ENCODE data around the gene RRAGD. TPM values are rescaled to one million over a fixed set of nuclear protein-coding genes. Genes with fewer than 3 reads are reported as not detected.

Gene RRAGD
- total and polyA plus RNA-seq, 12 donors: 18.1 to 130 (median 115) TPM

- Histone ChIP-seq H3K36me3 (no peaks in the 10 kb centered on the region), H3K27ac (no peak overlapping the region), H3K4me3 (no peak overlapping the region), H3K4me1 (peaks cover 0 to 31% (median 3%) of the 10 kb centered on the region in 9 donors), H3K9me3 (no peaks in the 10 kb centered on the region), H3K27me3 (no peaks in the 10 kb centered on the region)
- TF ChIP-seq CTCF (IDR thresholded peaks at IDR 0.05): no peak
- peak in 1 of 8 donors; percentile 15 for ATAC-seq
- intact Hi-C loops (cut with DNase I): loop anchor here in 3 of 10 donors (10.0 kb wide), 2 partner anchors 275 to 375 kb away; partner anchors contain the start of gene PNRC1 (in 2 of the 3)
- 16 to 21% methylated on average over 1 of the region's 1 CpG for WGBS, 2 donors
- no peak for DNase-seq
Measured at GRCh38 chr6:89359561-89359960, 52.5 kb downstream of the RRAGD start.

GRCh38 chr6:89357390-89357789 is 54.7 kb downstream of the RRAGD start:
- 43 to 59% methylated on average over 3 of the region's 3 CpGs for WGBS, 2 donors
- ATAC-seq: no peak
- no peaks in the 10 kb centered on the region for H3K36me3 ChIP-seq
- no peak for TF ChIP-seq CTCF (IDR thresholded peaks at IDR 0.05)
- intact Hi-C loops (cut with DNase I): loop anchor here in 3 of 10 donors (10.0 kb wide), 2 partner anchors 273 to 373 kb away; partner anchors contain the start of gene PNRC1 (in 2 of the 3)
- H3K27ac ChIP-seq: peak overlapping the region in 4 of 10 donors; percentile 20 to 76 (median 36)
- no peak for DNase-seq
- peaks cover 0 to 34% (median 8%) of the 10 kb centered on the region in 9 donors for H3K4me1 ChIP-seq
- H3K4me3 ChIP-seq: peak overlapping the region in 6 of 10 donors; percentile 4 to 35 (median 25)
- H3K27me3 ChIP-seq: no peaks in the 10 kb centered on the region
- no peaks in the 10 kb centered on the region for H3K9me3 ChIP-seq

- H3K4me1 ChIP-seq: peaks cover 0 to 35% (median 8%) of the 10 kb centered on the region in 9 donors
- peak overlapping the region in 4 of 10 donors; percentile 20 to 76 (median 36) for H3K27ac ChIP-seq
- H3K36me3 ChIP-seq: no peaks in the 10 kb centered on the region
- DNase-seq (no peak), ATAC-seq (no peak)
- no peaks in the 10 kb centered on the region for H3K27me3 ChIP-seq
- H3K9me3 ChIP-seq: no peaks in the 10 kb centered on the region
- intact Hi-C loops (cut with DNase I): loop anchor here in 3 of 10 donors (10.0 kb wide), 2 partner anchors 272 to 372 kb away; partner anchors contain the start of gene PNRC1 (in 2 of the 3)
- no peak for TF ChIP-seq CTCF (IDR thresholded peaks at IDR 0.05)
- WGBS, 2 donors: 55 to 73% methylated on average over 1 of the region's 1 CpG
- peak overlapping the region in 2 of 10 donors; percentile 25 to 35 for H3K4me3 ChIP-seq
Measured at GRCh38 chr6:89356642-89357170, 55.4 kb downstream of the RRAGD start.

GRCh38 chr6:89355511-89356194 is 56.4 kb downstream of the RRAGD start:
- WGBS, 2 donors: 93 to 95% methylated on average over 2 of the region's 2 CpGs

More at GRCh38 chr6:89355511-89356194, 56.4 kb downstream of the RRAGD start:
- Histone ChIP-seq H3K4me1 (peaks cover 0 to 40% (median 18%) of the 10 kb centered on the region in 9 donors), H3K27ac (no peak overlapping the region), H3K36me3 (no peaks in the 10 kb centered on the region), H3K9me3 (no peaks in the 10 kb centered on the region), H3K4me3 (no peak overlapping the region), H3K27me3 (no peaks in the 10 kb centered on the region)
- ATAC-seq (no peak), DNase-seq (no peak)
- no peak for TF ChIP-seq CTCF (IDR thresholded peaks at IDR 0.05)
- intact Hi-C loops (cut with DNase I): loop anchor here in 3 of 10 donors (10.0 kb wide), 2 partner anchors 271 to 371 kb away; partner anchors contain the start of gene PNRC1 (in 2 of the 3)
